DOHH2 (cell line): ENCODE data around the gene DENND5B.
"Not testable (repeated sequence)": the region's sequence is repeated elsewhere in the genome, so short reads cannot be mapped to it uniquely, and the experiment has no call there.

ENCODE experiments used
- EZH2phosphoT487 ChIP-seq: fragments of 200-600 bp; sonication (generic); IDR thresholded peaks from 2 replicates; pipeline ENCODE4 v1.6.1; 2017; ENCODE audit warnings: borderline replicate concordance, mild to moderate bottlenecking, antibody characterized with exemption, low read length, moderate library complexity, mixed read lengths
- TF ChIP-seq, protein P1 (sequence below): fragments of 200-600 bp; sonication (generic); IDR thresholded peaks from one replicate; pipeline ENCODE4 v1.5.1; 2014; ENCODE audit warnings: antibody characterized with exemption, mild to moderate bottlenecking, low read depth, low read length; ENCODE audit not compliant: poor library complexity, severe bottlenecking

DNA sequence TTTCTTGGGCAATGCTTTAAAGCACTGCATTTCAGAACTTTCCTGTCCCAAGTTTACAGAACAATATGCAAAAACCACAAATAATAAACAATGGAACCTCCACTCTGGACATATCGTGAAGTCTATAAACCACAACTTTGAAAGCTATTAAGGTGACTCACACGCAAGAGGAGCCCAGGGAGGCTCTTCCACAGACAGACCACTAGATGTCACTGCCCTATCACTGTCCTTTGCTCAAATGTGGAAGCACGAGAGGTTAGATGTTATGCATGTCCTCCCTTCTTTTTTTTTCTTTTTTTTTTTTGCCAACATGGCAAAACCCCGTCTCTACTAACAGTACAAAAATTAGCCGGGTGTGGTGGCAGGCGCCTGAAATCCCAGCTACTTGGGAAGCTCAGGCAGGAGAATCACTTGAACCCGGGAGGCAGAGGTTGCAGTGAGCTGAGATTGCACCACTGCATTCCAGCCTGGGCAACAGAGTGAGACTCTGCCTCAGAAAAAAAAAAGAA, 187.8 kb downstream of the DENND5B start:
- TF ChIP-seq, protein P1, sequence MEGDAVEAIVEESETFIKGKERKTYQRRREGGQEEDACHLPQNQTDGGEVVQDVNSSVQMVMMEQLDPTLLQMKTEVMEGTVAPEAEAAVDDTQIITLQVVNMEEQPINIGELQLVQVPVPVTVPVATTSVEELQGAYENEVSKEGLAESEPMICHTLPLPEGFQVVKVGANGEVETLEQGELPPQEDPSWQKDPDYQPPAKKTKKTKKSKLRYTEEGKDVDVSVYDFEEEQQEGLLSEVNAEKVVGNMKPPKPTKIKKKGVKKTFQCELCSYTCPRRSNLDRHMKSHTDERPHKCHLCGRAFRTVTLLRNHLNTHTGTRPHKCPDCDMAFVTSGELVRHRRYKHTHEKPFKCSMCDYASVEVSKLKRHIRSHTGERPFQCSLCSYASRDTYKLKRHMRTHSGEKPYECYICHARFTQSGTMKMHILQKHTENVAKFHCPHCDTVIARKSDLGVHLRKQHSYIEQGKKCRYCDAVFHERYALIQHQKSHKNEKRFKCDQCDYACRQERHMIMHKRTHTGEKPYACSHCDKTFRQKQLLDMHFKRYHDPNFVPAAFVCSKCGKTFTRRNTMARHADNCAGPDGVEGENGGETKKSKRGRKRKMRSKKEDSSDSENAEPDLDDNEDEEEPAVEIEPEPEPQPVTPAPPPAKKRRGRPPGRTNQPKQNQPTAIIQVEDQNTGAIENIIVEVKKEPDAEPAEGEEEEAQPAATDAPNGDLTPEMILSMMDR = peak; percentile 81
- TF ChIP-seq EZH2phosphoT487 = not testable (repeated sequence)
